Umbilical cord (tissue), 2 donors: ENCODE data around the gene IMMP2L. TPM values are rescaled to one million over a fixed set of nuclear protein-coding genes. Genes with fewer than 3 reads are reported as not detected.

Experiments
- DNase-seq: peaks from one replicate; pipeline ENCODE4 v3.0.0-alpha.2; 2015; ENCODE audit warnings: low spot score
- total RNA-seq: library from RNA; depleted of rRNA; stranded (reverse); fragments of >200 nt; gene quantifications from one replicate; pipeline ENCODE4 v1.2.3, GENCODE V29; 2014; ENCODE audit warnings: low replicate concordance; ENCODE audit not compliant: insufficient read depth

Gene IMMP2L
- total RNA-seq, 1 donor from 2014 or later = 31.1 TPM

DNA sequence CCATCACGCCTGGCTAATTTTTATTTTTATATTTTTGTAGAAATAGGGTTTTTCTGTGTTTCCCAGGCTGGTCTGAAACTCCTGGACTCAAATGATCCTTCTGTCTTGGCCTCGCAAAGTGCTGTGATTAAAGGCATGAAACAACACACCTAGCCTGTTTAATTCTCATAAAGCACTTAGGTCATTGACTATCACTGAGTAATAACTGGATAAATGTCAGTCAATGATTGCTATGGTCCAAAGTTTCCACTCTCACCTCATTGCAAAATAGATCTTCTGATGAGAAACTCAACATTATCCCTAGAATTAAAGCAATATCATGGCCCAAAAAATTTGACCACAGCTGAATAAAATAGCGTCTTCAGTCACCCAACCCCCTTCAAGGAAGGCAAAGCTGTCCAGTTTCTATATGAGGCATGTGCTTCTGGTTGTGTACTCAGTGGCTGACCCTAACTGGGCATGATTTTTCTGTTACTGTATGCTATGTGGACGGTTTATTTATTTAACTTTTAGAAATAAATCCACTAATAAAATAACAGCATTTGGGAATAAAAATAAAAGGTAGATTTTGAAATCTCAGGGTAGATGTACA, 557.9 kb downstream of the IMMP2L start:
- DNase-seq = no peak

DNA sequence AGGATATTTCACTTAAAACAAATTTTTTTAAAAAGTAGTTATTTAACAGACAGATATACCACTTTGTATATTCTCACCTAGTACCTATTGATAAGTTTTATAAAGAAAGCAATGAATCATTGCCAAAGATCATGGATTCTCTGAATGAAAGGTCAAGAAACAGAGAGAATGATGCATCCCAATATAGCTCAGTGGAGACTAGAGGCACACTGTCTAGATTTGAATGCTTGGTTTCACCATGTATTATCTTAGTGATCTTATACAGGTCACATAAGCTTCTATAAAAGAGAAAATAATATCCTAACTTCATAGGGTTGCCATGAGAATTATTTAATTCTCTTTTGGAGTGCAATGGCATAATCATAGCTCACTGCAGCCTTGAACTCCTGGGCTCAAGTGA, 558.4 kb downstream of the IMMP2L start:
- DNase-seq = no peak

DNA sequence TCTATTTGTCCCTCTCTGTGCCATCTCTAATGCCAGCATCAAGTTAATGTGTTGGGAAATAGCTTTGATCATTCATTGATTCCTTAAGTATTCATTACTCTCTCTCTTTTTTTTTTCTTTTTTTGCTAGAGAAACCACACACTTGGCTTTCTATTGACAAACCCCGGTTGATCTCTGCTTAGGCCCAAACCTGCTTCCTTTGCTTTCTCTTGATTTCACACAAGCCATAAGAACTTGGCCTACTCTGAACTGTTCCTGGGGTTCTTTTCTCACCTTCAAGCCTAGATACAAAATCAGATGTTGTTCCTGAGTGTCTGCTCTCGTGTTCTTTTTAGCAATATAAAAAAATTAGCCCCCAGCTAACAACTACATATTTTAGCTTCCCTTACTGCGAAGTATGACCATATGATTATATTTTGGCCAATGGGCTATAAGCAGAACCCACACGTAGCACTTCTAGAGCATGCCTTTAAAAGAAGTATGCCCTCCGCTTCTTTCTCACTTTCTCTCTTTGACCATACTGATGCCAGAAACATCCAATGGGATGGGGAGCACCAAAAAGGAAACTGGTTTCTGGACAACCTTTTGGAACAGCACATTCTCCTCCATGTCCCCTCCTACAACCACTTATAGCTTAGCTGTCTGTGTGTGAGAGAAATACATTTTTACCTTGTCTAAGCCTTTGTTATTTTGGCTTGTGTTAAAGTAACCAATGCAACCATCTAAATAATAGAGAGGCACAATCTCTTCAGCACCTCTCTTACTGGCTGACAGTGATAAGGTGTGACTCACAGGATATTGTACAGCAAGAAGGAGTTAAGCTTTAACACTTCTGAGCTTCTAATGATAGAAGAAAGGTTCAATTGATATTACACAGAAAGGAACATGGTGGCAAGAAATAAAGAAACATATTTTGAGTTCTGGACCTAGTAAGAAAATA, 568.0 kb downstream of the IMMP2L start:
- no peak for DNase-seq

DNA sequence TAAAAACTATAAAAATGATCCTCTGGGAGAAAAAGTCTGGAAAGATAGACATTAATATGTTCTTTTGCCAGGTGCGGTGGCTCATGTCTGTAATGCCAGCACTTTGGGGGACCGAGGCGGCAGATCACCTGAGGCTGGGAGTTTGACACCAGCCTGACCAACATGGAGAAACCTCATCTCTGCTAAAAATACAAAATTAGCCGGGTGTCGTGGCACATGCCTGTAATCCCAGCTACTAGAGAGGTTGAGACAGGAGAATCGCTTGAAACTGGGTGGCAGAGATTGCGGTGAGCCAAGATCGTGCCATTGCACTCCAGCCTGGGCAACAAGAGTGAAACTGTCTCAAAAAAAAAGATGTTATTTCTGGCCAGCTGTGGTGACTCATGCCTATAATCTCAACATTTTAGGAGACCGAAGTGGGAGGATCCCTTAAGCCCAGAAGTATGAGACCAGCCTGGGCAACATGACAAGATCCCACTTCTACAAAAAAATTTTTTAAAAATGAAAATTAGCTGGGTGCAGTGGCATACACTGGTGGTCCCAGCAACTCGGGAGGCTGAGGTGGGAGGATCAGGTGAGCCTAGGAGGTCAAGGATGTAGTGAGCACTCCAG, 573.3 kb downstream of the IMMP2L start:
- DNase-seq = no peak

DNA sequence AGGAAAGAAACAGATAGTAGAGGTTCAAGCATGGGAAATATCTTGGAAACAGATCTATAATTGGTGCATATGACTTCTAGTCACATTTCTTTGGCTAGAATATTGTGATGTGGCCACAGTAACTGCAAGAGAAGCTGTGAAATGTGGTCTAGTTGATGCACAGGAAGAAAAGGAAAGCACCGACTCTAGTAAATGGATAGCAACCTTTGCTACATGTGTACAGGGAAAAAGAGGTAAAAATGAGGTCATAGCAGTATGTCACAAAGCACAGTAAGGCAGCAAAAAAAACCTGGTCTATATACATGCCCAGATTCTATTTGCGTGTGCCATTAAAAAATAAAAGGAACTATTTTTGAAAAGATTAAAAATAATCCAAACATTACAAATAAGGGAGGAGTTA, 573.9 kb downstream of the IMMP2L start:
- no peak for DNase-seq

DNA sequence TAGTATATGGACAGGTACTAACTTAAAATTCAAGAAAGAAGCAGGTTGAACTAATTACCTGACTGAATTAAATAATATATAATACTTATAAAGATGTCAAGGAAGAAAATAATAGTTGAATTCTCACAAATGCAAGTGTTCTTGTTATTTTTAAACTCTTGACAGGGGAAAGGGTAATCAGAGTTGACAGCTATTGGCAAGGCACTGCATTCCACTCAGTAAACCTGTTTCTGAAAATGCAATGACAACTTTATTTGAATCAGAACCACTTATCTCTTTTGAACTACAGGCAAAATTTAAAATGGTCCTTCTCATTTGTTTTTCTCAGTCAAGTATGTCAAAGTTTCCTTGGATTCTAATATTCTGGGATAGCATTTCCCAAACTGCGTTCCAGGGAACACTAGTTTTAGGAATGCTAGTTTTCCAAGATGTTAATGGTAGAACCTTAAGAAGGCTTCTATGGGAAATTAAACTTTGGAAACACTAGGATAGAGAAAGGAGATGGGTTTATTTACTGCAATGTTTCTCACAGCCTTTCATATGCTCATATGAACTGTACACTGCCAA, 575.1 kb downstream of the IMMP2L start:
- DNase-seq = peak; percentile 28

DNA sequence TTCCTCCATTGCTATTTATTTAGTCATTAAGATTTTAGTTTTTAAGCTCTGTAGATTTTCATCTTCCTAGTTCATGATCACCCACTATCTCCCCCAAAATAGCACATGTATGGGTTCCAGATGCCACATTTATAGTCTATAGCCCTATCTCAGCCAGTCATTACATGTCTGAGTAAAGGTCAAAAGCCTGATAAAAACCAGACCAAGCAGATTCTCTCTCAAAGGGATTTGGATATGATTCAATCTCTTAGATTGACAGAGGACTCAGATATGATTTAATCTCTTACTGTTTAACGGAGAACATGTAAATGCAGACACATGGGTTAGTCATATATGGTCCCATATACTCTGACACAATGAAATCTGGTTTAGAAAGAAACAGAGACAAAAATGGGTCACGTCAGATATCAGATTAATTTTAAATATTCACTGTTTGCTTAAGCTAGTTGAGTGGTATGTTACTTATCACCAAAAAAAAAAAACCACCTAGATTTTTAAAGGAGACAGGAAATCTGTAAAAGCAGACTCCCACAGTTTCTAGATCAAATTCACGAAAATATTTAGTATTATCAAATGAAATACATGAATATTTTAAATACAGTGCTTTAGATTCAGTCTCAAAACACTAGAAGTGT, 578.4 kb downstream of the IMMP2L start:
- peak; percentile 92 for DNase-seq

DNA sequence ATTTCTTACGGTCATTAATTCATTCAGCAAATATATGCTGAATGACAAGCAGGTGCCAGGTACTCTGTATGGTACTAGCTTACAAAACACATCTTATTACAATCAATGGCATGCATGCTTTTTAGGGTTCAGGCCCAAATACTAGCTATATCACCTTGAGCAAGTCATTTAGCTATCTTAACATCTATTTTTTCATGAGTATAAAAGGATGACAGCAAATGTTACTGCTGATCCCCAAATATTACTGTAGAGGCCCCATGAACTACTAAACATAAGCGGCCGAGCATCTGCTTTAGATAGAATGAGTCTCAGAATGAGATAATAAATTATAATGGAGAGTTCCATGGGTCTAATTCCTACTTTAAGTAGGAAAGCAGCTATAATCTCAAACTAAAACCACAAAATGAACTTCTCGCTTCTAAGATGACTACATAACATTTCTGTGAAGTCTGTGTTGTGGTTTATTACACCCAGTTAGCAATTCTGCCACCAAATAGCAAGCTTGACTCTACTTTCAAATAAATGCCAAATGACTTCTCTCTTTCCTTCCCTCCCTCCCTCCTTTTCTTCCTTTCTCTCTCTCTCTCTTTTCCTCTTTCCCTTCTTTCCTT, 585.1 kb downstream of the IMMP2L start:
- peak; percentile 65 for DNase-seq

DNA sequence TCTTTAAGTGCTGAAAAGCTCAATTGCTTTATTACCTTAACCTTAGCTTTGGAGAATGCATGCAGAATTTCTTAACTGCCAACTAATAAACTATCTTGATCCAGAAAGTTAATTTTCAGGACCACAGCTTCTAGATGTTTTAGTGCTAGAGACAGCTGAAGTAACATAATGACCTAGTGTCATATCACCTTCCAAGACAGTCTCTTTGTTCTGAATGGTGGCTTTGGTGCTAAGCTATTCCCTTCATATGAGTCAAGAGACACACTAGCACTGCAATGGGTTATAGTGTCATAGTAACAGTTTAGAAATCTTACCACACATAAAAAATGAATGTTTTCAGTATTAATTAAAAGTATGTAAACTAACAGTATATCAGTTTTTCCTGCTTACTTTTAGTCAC, 586.8 kb downstream of the IMMP2L start:
- no peak for DNase-seq

DNA sequence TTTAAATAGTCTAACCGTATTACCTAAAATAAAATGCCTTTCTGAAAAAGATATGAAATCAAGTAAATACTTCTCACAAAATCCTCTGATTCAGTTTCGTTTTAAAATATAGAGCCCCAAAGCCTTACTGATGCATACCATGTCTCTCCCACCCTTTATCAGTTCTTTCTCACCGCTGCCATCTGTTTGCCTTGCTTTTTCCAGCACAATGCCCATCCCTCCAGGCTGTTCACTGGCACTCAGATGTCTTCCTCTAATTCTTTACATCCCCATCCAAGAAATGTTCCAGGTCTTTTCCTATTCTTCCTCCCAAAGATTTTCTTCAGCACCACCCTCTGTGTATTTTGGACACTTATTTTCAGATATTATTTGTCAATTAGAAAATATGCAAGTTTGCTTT, 587.9 kb downstream of the IMMP2L start:
- DNase-seq = peak; percentile 67

DNA sequence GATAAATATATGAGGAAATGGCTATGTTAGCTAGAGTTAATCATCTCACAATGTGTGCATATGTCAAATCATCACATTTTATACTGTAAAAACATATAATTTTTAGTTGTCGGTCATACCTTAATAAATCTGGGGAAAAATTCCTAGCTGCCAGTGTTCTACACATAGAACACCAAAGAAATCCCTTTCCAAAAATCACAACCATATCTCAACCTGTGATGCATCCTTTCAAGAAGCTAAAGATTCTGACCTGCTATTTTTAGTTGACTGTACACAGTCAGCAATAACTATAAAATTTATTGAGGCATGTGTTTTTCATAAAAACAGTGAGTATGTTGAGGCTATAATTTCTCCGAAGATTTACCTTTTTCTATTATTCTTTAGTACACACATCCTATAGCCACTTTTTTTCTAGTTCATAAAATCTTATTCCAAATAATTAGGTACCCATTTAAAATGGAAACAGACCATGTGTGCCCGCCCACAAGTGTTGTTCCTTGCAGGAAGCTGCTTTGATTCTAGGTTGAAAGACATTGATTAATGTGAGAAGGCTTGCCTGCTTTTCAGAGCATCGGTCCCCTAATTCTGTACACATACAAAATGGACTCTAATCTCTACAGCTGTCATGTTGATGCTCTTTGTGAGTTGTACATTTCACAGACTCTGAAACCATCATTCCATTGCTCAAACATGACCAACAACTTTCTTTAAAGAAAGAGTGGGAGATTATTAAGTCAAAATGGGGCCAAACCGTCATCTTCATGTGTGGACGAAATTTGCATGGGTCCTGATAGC, 588.9 kb downstream of the IMMP2L start:
- DNase-seq = peak; percentile 66

DNA sequence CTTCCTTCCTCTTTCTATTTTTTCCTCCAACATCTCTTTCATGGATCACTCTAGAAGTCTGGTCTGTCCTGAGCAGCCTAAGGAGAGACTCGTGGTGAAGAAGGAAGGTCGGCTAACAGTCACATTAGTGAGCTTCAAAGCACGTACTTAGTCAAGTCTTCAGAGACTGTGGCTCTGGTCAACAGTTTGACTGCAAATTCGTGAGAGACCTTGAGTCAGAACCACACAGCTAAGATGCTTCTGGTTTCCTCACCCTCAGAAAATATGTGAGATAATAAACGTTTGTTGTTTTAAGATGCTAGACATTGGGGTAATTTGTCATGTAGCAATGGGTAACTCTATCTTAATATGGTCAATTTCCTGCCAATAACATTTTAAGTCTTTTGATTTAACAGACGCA, 597.5 kb downstream of the IMMP2L start:
- no peak for DNase-seq

DNA sequence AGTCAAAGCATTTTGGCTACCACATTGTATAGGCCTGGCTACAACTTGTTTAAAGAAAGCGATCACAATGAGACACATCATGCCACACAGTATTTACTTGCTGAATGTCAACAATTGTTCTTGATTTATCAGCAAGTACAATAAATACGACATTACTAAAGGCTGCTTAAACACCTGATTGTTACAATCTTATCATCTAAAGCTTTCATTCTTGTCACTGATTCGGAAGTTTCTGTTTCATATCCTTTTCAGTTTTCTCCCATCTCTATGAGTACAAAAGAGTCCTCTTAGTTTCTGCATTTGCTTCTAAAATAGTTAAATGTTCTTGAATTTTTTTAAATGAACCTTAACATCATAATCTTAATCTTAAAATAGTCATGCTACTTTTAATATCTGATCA, 599.5 kb downstream of the IMMP2L start:
- no peak for DNase-seq

DNA sequence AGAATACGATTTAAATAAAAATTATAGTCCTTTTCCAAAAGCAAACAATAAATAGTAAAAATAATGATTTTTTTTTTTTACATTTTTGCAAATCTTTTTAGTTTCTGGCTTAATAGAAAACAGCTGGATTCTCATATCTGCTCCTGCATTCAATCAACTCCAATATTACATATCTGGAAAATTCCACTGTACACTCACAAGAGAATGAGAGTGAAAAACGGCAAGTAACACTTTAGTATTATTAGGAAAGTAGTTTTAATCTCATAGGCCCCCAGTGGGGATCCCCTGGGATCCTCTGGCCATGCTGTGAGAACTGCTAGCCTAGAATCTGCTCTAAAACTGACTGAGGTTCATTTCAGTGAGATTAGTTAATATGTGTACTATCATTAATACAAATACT, 599.9 kb downstream of the IMMP2L start:
- DNase-seq = peak; percentile 33

DNA sequence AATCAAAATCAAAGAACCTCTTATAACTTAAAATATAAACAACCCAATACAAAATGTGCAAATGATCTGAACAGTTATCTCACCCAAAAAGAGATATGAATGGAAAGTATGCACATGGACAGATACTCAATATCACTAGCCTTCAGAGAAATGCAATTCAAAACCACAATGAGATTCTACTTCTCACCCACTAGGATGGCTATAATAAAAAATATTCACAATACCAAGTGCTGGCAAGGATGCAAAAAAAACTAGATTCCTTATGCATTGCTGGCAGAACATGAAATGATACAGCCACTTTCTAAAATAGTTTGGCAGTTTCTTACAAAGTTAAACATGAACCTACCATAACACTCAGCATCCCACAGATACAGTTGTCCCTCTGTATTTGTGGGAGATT, 601.5 kb downstream of the IMMP2L start:
- DNase-seq = no peak

DNA sequence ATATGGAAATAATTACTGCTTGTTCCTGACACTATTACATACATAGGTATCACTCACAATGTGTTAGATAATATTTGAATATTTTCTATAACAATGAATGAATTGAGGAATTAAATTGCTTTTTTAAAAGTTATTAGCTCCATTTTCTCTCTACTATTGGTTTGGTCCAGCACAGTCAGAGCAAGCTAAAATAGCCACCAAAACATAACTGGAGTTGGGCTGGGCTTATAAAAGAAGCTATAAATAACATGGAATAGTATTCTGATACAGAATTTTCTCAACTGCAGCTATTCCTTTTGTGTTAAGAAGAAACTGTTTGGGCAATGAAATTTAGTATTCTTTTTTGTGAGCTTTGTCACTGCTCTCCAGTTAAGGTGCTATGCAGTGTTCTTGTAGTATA, 614.0 kb downstream of the IMMP2L start:
- DNase-seq = peak; percentile 35

DNA sequence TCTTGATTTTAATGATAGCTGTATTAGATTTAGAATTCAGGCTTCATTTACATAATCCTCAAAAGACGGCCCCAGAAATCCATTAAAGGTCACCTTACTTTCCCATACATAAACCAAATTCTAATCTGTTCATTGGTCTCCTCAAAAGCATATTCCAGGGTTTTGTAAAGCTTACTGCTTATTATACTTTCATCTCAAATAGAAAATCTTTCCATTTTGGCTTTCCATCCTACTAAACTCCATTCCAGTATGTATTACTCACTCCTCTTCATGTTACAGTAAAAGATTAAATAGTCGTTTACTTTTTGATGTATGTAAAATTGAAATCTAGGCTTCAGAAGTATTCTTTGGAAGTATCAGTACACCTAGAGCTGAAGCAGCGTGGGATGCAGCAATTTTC, 614.9 kb downstream of the IMMP2L start:
- peak; percentile 77 for DNase-seq

DNA sequence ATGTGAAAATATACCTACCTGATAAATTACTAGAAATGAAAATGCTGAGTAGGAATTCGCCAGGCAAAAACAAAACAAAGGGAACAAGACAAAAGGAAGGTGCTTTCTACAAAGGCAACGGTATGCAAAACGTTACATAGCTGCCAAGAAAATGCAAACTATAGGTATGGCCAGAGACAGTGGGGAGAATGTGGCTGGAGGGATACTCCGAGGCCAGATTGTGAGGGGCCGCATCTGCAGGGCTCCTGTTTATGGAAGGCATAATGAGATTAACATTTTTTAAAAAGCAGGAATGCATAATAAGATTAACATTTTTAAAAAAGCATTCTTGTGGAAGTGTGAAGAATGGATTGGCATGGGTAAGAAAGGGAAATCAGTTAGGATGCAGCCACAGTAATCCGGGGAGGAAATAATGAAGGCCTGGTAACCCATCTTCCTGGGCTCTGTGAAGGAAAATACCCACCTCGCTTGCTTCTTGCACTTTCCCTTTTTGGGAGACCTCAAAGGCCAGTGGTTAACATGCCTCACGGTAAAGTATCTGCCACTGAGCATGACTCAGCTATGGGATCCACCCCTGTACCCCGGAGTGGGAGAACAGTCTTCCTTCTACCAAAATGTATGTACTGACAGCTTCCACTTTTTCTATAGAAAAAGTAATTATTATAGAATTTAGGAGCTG, 617.2 kb downstream of the IMMP2L start:
- no peak for DNase-seq

DNA sequence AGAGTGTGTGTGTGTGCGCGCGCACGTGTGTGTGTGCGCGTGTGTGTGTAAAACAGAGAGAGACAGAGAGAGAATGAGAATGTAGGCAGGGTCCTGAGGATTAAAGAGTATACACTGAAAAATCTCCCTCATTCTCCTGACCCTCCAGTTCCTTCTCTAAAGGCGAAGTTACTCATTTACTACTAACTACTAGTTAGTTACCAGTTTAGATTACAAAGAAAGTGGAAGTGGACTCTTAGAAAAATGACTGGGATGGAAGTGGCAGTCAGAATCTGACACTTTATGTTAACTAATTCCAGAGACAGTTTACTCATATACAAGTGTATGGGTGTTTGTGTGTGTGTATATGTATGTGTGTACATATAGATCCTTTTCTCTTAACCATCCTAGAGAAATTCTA, 617.8 kb downstream of the IMMP2L start:
- DNase-seq = no peak

DNA sequence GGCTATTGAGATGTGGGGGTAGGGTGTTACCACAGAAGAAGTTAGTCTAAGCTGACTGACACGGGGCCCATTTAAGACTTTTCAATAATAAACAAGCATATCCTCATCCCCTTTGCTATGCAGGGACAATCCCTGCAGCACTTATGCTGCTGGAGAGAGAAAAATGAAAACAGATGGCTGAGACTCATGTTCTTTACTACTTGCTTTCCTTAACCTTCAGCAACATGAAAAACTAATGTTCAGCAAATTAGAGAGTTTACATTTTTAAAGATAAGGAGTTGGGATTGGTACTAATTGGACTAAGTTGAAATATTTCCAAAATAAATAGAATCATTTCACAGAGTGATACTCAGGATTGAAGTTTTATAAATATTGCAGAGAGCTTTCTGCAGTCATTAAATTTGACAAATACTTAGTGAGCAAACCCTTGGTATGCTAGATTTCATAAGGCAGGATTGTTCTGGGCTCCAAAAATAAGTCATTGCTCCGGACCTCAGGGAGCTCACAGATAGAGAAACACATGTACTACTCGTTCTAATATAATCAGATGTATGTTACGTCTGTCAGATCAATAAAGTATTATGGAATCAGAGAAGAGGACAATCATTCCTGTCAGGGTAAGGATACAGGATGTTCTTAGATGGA, 618.5 kb downstream of the IMMP2L start:
- peak; percentile 78 for DNase-seq
